ENCODE data around the gene MED13L.
"Not testable (repeated sequence)": the region's sequence is repeated elsewhere in the genome, so short reads cannot be mapped to it uniquely, and the experiment has no call there.

DNA sequence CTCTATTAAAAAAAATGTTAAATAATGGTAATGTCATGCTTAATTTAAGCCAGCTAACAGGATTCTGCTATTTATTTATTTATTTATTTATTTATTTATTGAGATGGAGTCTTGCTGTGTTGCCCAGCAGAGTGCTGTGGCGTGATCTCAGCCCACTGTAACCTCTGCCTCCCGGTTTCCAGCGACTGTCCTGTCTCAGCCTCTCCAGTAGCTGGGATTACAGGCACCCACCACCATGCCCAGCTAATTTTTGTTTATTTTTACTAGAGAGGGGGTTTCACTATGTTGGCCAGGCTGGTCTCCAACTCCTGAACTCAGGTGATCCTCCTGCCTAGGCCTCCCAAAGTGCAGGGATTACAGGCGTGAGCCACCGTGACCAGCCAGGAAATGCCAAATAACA is 43.3 kb downstream of the MED13L start:
- not testable (repeated sequence) for TF ChIP-seq EZH2phosphoT487 (IDR thresholded peaks at IDR 0.05; ENCODE audit: insufficient read depth, low read depth); EZH2 (IDR thresholded peaks at IDR 0.05; ENCODE audit: insufficient read depth, poor library complexity, severe bottlenecking)
